Measurements from ENCODE around the gene XXYLT1. TPM values are rescaled to one million over a fixed set of nuclear protein-coding genes. Genes with fewer than 3 reads are reported as not detected.

Gene XXYLT1
- total RNA-seq, 4 donors from 2014 or later: 9.6 to 17.7 (median 13.2) TPM

DNA sequence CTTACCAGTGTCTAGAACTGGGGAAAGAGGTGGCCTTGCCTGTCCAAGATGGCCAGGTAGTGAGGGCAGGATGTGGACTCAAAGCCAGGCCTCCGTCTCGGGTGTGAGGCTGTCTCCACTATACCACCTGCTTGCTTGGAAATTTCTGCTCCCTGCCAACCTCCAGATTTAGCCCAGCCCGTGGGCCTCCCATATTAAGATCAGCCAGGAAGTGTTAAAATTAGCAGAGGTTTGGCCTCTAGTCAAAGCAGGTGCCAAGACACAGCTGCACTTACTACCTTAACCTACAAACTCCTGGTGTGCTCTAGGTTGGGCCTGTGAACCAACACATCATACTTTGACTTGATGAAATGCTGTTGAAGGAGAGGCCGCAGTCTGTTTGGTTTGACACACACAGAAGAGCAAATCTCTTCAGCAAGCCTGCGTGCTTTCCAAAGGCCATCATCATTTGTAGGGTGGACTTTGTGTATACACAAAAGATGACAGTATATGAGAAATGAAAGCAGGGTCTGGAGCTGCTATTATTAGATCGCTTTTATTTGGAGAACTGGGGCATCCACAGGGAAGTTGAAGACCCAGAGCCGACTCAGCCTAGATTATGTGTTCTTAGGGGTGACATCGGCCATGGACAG is 206.5 kb downstream of the XXYLT1 start:
- no peaks in the 10 kb centered on the region for H3K4me1 ChIP-seq
- no peak for DNase-seq (ENCODE audit: low spot score in 2 of 2)
- H3K4me3 ChIP-seq: no peak overlapping the region
- H3K27ac ChIP-seq: no peak overlapping the region
- no peaks in the 10 kb centered on the region for H3K27me3 ChIP-seq
- WGBS, 2 donors: 66 to 73% methylated on average over 8 of the region's 8 CpGs
- TF ChIP-seq, protein P1, sequence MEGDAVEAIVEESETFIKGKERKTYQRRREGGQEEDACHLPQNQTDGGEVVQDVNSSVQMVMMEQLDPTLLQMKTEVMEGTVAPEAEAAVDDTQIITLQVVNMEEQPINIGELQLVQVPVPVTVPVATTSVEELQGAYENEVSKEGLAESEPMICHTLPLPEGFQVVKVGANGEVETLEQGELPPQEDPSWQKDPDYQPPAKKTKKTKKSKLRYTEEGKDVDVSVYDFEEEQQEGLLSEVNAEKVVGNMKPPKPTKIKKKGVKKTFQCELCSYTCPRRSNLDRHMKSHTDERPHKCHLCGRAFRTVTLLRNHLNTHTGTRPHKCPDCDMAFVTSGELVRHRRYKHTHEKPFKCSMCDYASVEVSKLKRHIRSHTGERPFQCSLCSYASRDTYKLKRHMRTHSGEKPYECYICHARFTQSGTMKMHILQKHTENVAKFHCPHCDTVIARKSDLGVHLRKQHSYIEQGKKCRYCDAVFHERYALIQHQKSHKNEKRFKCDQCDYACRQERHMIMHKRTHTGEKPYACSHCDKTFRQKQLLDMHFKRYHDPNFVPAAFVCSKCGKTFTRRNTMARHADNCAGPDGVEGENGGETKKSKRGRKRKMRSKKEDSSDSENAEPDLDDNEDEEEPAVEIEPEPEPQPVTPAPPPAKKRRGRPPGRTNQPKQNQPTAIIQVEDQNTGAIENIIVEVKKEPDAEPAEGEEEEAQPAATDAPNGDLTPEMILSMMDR (IDR thresholded peaks at IDR 0.05): no peak
- no peak for TF ChIP-seq EP300 (IDR thresholded peaks at IDR 0.05)
- H3K9me3 ChIP-seq: no peaks in the 10 kb centered on the region
- peaks cover 0 to 17% (median 3%) of the 10 kb centered on the region in 3 donors for H3K36me3 ChIP-seq

DNA sequence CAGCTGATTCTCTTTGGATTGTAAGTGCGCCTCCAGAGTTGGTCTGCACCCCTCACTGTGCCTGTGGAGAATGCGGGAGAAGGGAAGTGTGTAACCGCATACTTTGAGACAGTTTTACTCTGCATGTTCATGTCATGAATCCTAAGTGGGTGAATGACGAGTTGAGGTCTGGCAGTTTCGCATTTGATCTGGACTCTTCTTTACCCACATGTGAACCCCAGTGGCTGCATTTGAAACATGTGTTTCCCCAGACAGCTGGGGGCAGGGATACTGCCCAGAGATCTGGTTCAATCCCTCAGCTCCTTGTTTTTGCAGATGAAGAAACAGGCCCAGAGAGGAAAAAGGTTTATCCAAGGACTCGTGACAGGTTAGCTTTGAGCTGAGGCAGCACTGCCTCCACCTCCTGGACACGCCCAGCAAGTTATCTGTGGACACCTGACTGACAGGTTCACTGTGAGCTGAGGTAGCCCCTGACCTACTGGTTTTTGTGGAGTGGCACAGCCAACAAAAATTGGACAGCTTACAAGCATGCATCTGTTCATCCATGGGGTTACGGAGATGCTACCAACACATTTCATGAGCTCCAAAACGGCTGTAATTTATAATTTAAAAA is 207.3 kb downstream of the XXYLT1 start:
- DNase-seq (ENCODE audit: low spot score in 2 of 2): no peak
- no peak overlapping the region for H3K27ac ChIP-seq
- peaks cover 0 to 10% (median 0%) of the 10 kb centered on the region in 3 donors for H3K36me3 ChIP-seq
- WGBS, 2 donors: 85 to 91% methylated on average over 9 of the region's 9 CpGs
- no peaks in the 10 kb centered on the region for H3K27me3 ChIP-seq
- TF ChIP-seq EP300 (IDR thresholded peaks at IDR 0.05) (no peak), POLR2A (IDR thresholded peaks at IDR 0.05) (no peak)
- TF ChIP-seq, protein P1 (IDR thresholded peaks at IDR 0.05): no peak
- H3K9me3 ChIP-seq: no peaks in the 10 kb centered on the region
- no peak overlapping the region for H3K4me3 ChIP-seq
- H3K4me1 ChIP-seq: no peaks in the 10 kb centered on the region

DNA sequence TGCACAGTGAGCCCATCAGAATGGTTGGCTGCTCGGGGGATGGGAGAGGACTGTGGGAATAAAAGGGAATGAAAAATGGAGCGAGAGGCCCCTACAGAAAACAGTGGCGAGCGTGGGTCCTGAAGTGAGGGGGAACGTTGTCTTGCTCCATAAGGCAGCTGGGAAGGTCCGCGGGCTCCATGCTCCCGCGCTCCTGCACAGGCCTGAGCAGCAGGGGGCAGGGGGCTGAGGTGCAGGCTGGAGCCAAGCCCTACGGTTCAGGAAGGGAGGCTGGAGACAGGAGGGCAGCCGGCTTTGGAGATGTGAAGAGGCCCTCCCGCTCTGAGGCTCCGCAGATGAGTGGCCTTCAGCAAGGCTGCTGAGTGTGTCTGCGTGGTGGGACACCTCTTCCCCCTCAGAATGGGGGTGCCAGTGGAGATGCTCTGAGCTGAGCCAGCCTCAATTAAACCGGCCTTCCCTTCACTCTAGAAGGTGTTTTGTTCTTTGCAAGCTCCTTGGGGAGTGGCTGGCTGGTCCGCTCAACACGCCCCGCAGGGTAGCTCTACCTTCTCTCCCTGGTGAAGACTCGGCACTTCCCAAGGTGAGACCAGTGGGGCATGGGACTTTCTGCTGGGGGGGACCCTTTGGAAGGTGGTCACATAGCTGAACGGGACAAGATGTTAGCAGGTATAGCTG is 208.0 kb downstream of the XXYLT1 start:
- no peak for DNase-seq (ENCODE audit: low spot score in 2 of 2)
- TF ChIP-seq, protein P1 (IDR thresholded peaks at IDR 0.05): no peak
- TF ChIP-seq EP300 (IDR thresholded peaks at IDR 0.05) (no peak), POLR2A (IDR thresholded peaks at IDR 0.05) (no peak)
- Histone ChIP-seq H3K36me3 (peaks cover 0 to 3% (median 0%) of the 10 kb centered on the region in 3 donors), H3K4me1 (no peaks in the 10 kb centered on the region), H3K27ac (no peak overlapping the region), H3K4me3 (no peak overlapping the region), H3K27me3 (no peaks in the 10 kb centered on the region), H3K9me3 (no peaks in the 10 kb centered on the region)
- WGBS, 2 donors: 71 to 79% methylated on average over 17 to 20 of the region's 20 CpGs

DNA sequence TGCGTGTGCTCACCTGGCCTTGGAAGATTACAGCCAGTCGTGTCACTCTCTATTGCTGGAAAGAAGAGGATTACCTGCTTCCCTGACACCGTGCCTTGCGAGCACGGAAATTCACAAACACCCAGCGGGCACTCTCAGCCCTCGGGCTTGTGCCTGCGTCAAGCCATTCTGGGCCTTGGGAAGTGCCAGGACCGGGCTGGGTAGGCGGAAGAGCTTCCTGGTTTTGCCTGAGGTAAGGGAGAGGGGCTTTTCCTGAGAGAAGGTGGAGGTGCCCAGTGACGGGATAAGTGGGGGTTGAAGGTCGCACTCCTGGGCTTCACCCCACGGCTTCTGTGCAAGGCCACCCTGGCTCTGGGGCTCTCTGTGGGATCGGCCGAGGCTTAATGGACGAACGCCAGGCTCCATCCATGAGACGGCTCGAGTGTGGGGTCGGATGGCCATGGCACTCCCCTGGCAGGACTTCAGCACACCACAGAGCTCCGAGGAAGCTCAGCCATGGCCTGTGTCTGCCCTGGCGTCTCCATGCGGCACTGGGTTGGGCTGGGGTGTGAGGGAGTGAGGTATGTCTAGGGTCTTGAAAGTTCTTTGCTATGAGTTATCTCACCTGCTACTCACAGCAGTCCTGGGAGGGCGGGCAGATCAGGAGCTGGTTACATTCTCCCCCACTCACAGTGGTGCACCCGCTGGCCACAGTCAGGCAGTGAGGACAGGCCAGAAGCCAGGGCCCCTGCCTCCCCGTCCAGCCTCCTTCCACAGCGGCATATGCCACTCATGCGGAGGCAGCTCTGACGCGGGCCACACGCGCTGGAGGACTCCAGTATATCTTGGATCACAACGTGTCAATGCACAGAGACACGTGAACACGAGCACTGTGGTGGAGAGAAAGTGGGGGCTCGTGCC is 209.0 kb downstream of the XXYLT1 start:
- Histone ChIP-seq H3K27ac (no peak overlapping the region), H3K9me3 (no peaks in the 10 kb centered on the region), H3K4me1 (no peaks in the 10 kb centered on the region), H3K4me3 (no peak overlapping the region), H3K36me3 (no peaks in the 10 kb centered on the region), H3K27me3 (no peaks in the 10 kb centered on the region)
- TF ChIP-seq EP300 (IDR thresholded peaks at IDR 0.05): no peak
- WGBS, 2 donors: 87 to 89% methylated on average over 36 of the region's 36 CpGs
- no peak for DNase-seq (ENCODE audit: low spot score in 2 of 2)

DNA sequence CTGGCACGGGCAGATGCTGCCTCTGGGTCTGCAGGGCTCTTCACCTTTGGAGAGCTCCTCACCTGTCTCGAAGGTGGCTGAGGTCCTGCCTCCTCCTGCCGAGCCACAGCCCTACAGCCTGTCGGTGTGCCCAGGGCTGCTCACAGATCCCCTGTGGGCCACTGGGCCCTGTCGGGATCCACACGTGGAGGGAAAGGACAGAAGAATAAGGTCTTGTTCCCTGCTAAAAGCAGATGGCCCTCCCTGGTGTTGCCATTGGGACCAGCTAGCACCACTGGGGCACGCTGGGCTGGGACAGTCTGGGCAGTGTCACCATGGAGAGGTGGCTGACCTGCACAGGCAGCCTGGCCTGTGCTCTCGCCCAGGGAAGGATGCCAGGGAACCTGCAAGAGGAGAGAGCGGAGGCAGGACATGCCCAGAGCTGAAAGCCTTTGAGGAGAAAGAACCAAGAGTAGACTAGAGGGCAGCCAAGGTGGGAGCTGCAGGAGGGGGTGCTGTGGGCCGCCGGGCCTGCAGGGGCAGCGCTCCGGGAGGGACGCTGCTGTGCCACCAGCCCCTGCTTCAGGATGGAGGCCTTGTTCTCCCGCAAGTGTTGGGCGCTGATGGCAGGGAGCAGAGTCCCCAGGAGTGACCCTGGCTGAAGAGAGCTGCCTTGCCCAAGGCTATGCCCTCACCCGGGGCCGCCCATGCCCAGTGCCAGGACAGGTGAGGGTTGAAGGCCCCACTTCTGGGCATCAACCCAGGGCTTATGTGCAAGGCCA is 210.2 kb downstream of the XXYLT1 start:
- TF ChIP-seq POLR2A (IDR thresholded peaks at IDR 0.05): no peak
- TF ChIP-seq EP300 (IDR thresholded peaks at IDR 0.05): no peak
- TF ChIP-seq, protein P1 (IDR thresholded peaks at IDR 0.05): no peak
- H3K4me1 ChIP-seq: no peaks in the 10 kb centered on the region
- DNase-seq (ENCODE audit: low spot score in 2 of 2): no peak
- WGBS, 2 donors: 83 to 85% methylated on average over 12 to 18 of the region's 18 CpGs
- H3K27me3 ChIP-seq: no peaks in the 10 kb centered on the region
- H3K36me3 ChIP-seq: no peaks in the 10 kb centered on the region
- H3K4me3 ChIP-seq: no peak overlapping the region
- no peaks in the 10 kb centered on the region for H3K9me3 ChIP-seq
- no peak overlapping the region for H3K27ac ChIP-seq

Measured in tibial nerve (tissue), 4 donors.